Heart left ventricle (tissue), 16 donors: Measurements from ENCODE around the gene FBXO41. TPM values are rescaled to one million over a fixed set of nuclear protein-coding genes. Genes with fewer than 3 reads are reported as not detected.

Source experiments
- ATAC-seq, 4 donors: fragments of 200-7000 bp; cut with Tn5 transposase; one replicate each; pipeline ENCODE4 v1.9.1; 2020 to 2022; ENCODE audit warnings: moderate library complexity in 4 of 4, mild to moderate bottlenecking in 3 of 4, moderate number of reproducible peaks in 1 of 4
- DNase-seq, 5 donors: peaks; one replicate each; pipeline ENCODE4 v3.0.0-alpha.2; 2020
- H3K27ac ChIP-seq, 12 donors: fragments of 200-600 bp; sonication (generic) in 4 of 12; one replicate each; pipeline versions ENCODE4 v1.5.0 to v1.8.0; 2016 to 2022; ENCODE audit warnings: mild to moderate bottlenecking in 2 of 12
- H3K27me3 ChIP-seq, 9 donors: fragments of 200-600 bp; sonication (generic) in 2 of 9; one replicate each; pipeline versions ENCODE4 v1.5.1 to v1.8.0; 2016 to 2022; ENCODE audit warnings: mild to moderate bottlenecking in 3 of 9
- H3K36me3 ChIP-seq, 9 donors: fragments of 200-600 bp; sonication (generic) in 2 of 9; one replicate each; pipeline versions ENCODE4 v1.5.0 to v1.8.0; 2018 to 2022; ENCODE audit warnings: mild to moderate bottlenecking in 2 of 9
- H3K4me1 ChIP-seq, 12 donors: fragments of 200-600 bp; sonication (generic) in 4 of 12; one replicate each; pipeline versions ENCODE4 v1.5.0 to v1.8.0; 2016 to 2022; ENCODE audit warnings: mild to moderate bottlenecking in 3 of 12
- H3K4me3 ChIP-seq, 12 donors: fragments of 200-600 bp; sonication (generic) in 4 of 12; one replicate each; pipeline versions ENCODE4 v1.5.0 to v1.8.0; 2017 to 2022; ENCODE audit warnings: mild to moderate bottlenecking in 9 of 12, moderate library complexity in 4 of 12
- H3K9me3 ChIP-seq, 12 donors: fragments of 200-600 bp; sonication (generic) in 4 of 12; one replicate each; pipeline versions ENCODE4 v1.5.0 to v1.8.0; 2016 to 2022; ENCODE audit warnings: mild to moderate bottlenecking in 1 of 12
- CTCF ChIP-seq, 12 donors: fragments of 200-600 bp; sonication (generic) in 4 of 12; IDR thresholded peaks; one replicate each; pipeline versions ENCODE4 v1.5.0 to v1.8.0; 2018 to 2022; ENCODE audit warnings: antibody characterized with exemption in 12 of 12, mild to moderate bottlenecking in 5 of 12
- POLR2A ChIP-seq, 2 donors: fragments of 450-650 bp; IDR thresholded peaks; one replicate each; pipeline ENCODE4 v1.6.1; 2017; ENCODE audit warnings: antibody characterized with exemption in 2 of 2, mild to moderate bottlenecking in 2 of 2, moderate library complexity in 2 of 2
- WGBS, 4 donors: extraction: QIAGEN DNeasy Blood & Tissue Kit in 2 of 4; methylation state at CpG; one replicate each; pipeline versions ENCODE4 v1.1.5 to v1.1.7; 2013 to 2018; 5-methylcytosine and 5-hydroxymethylcytosine counted together
- intact Hi-C, 10 donors: fragments of 100-400 bp; cut with DNase I; formaldehyde crosslinking; loops; one replicate each; pipeline versions ENCODE4 v1.11.1 to v1.14.2; 2022
- polyA plus RNA-seq, 2 donors: library from polyadenylated mRNA; stranded (reverse); fragments of 200-250 nt; gene quantifications; one replicate each; pipeline ENCODE4 v1.2.3, GENCODE V29; 2013
- total RNA-seq, 9 donors: library from RNA; depleted of rRNA in 2 of 9; stranded (reverse); fragments of >200 nt in 2 of 9; fragmentation: NEBNext Ultra II Directional in 3 of 9; extraction: Animal tissue kit (Norgen Biotek cat#: 25700) in 3 of 9; gene quantifications; one replicate each; pipeline versions ENCODE4 v1.1.0 to v1.2.4, GENCODE V29; 2016 to 2023
- donor health status: ischemic (EF 13 %, LVEDD 7.1; RV severe dilation, severe dysfunction).
- donor health status: healthy with polysubstance abuse.
- donor health status: DM: no; HTN: yes; CAD: no.
- donor health status: DM: no; HTN: no; CAD: no.
- donor health status: ischemic (EF 25% LVEDD 6.9; RV normal size, moderate dysfunction).
- donor health status: ischemic (EF 25% LVEDD 5.7; RV mildly dilated, moderate dysfunction).
- donor health status: healthy.
- donor health status: DM: yes; HTN: yes; CAD: no.
- donor health status: ischemic (EF 35%, LVEDD 5.7; RV mildly dilated, moderate dysfunction).
- donor health status: nonischemic (EF 11% LVEDD 7.7; RV severe dilation, severe dysfunction).
- donor health status: DM: yes; HTN: yes; CAD: no.
- donor health status: PGD.
- donor health status: ischemic (EF 29% LVEDD 5.4; RV normal size, mild dysfunction).
- donor health status: nonischemic (EF 23%, LVEDD 6.1; RV moderate dilation, normal function).

Gene FBXO41
- total and polyA plus RNA-seq, 11 donors: 0.21 to 3.6 (median 0.57) TPM

DNA sequence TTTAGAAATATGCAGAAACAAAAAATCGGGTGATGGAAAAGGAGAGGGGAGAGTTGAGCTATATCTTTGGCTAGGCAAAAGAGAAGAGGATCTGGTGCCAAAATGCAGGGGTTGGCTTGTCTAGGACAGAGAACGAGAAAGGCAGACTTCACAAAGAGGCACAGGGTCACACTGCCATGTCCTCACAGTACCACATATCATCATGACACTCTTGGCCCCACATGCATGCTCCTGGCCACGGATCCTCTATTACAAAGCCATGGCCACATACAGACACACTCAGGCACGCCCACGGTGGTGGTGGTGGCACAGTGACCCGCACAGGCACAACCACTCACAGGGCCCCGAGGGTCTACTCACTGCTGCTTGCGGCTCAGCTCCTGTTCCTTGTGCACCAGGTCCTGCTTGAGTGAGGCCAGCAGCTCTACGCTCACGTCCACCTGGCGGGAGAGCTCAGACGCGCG is 15.9 kb downstream of the FBXO41 start:
- intact Hi-C loops: no loop called here
- Histone ChIP-seq H3K4me3 (peak overlapping the region in 2 of 12 donors; percentile 10 to 24), H3K4me1 (peaks cover 0 to 14% (median 3%) of the 10 kb centered on the region in 12 donors), H3K27me3 (peaks cover 10 to 54% (median 33%) of the 10 kb centered on the region in 9 donors), H3K27ac (no peak overlapping the region), H3K9me3 (peaks cover 0 to under 1% (median 0%) of the 10 kb centered on the region in 12 donors), H3K36me3 (no peaks in the 10 kb centered on the region)
- TF ChIP-seq CTCF (IDR thresholded peaks at IDR 0.05): no peak
- TF ChIP-seq POLR2A (IDR thresholded peaks at IDR 0.05): no peak
- no peak for ATAC-seq
- WGBS, 4 donors: 32 to 44% (median 36%) methylated on average over 11 to 14 of the region's 14 CpGs
- no peak for DNase-seq

GRCh38 chr2:73267008-73267407 is 17.3 kb downstream of the FBXO41 start:
- Histone ChIP-seq H3K27me3 (peaks cover 10 to 54% (median 33%) of the 10 kb centered on the region in 9 donors), H3K27ac (no peak overlapping the region), H3K9me3 (no peaks in the 10 kb centered on the region), H3K36me3 (no peaks in the 10 kb centered on the region), H3K4me1 (peaks cover 0 to 14% (median 3%) of the 10 kb centered on the region in 12 donors), H3K4me3 (no peak overlapping the region)
- ATAC-seq (no peak), DNase-seq (no peak)
- WGBS, 4 donors: 95 to 97% (median 96%) methylated on average over 4 of the region's 4 CpGs
- intact Hi-C loops: no loop called here
- no peak for TF ChIP-seq POLR2A (IDR thresholded peaks at IDR 0.05)
- TF ChIP-seq CTCF (IDR thresholded peaks at IDR 0.05): no peak

DNA sequence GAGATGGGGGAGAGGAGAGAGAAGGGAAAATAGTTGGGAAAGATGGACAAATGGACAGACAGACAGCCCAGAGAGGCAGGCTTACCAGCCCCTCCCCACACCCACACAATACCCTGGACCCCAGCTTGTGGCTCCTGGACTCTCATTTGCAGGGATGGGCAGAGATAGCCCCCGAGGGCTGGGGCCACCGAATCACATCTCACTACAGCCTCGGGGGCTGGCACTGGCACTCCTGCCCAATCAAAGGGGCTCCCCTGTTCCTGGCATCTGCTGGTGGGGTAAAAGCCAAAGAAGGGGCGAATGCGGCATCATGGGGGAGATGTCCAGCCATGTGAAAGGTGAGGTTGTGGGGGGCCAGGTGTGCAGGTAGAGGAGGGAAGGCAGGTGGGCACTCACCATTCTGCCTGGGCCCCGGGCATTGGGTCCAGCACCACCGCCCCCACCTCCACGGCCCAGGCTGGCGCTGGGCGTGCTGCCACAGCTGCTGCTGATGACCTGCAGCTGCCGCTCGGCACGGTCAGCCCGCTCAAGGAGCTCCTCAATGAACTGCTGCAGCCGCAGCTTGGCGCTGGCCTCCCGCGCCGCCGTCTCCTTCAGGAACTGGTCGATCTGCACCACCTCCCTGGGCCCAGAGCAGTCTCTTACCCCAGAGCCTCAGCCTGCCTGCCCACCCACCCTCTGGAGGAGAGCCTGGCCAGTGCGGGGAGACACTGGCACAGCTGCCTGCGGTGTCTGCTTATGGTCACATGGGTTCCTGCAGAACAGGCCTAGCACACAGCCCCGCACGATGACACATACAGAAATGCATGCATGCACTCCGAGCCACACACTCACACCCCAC is 18.0 kb downstream of the FBXO41 start:
- Histone ChIP-seq H3K4me1 (peaks cover 0 to 14% (median 3%) of the 10 kb centered on the region in 12 donors), H3K27ac (no peak overlapping the region), H3K36me3 (no peaks in the 10 kb centered on the region), H3K4me3 (no peak overlapping the region), H3K9me3 (no peaks in the 10 kb centered on the region), H3K27me3 (peaks cover 10 to 54% (median 33%) of the 10 kb centered on the region in 9 donors)
- 84 to 87% (median 86%) methylated on average over 22 to 26 of the region's 26 CpGs for WGBS, 4 donors
- DNase-seq (no peak), ATAC-seq (no peak)
- no peak for TF ChIP-seq POLR2A (IDR thresholded peaks at IDR 0.05)
- no peak for TF ChIP-seq CTCF (IDR thresholded peaks at IDR 0.05)
- intact Hi-C loops: no loop called here

DNA sequence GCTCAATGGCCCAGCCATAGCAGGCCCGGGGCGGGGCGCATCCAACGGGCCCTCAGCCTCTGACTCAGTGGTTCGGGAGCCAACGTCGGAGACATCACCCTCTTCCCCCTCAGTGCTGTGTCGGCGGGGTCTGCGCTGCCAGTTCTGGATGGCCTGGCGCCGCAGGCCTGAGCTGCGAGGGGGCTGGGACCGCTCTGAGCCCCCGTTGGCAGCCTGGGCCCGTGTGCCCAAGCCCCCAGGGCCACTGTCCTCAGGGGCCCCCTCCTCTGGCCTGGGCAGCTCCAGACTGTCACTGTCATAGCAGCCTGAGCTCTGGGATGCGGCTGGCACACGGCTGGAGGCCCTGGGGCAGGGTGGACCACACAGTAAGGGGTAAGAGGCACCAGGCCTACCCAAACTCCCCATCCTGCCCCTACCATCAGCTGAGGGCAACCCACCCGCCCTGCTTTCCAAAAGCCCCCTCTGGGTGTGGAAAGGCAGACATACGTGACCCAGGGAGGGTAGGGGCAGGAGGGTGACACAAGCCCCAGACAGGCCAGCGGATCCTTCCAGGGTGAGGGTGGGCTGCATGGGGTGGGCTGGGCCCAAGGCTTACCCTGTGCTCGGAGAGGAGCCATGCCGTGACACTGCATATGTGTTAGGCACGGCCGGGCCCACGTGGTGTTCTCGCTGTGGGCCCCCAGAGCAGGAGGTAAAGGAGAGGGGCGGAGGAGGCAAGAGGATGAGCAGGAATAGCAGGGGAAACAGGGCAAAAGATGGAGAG is 18.8 kb downstream of the FBXO41 start:
- ATAC-seq: no peak
- no peaks in the 10 kb centered on the region for H3K9me3 ChIP-seq
- H3K4me1 ChIP-seq: peaks cover 0 to 14% (median 3%) of the 10 kb centered on the region in 12 donors
- intact Hi-C loops: no loop called here
- no peaks in the 10 kb centered on the region for H3K36me3 ChIP-seq
- no peak for DNase-seq
- 83 to 90% (median 87%) methylated on average over 12 to 28 of the region's 28 CpGs for WGBS, 4 donors
- TF ChIP-seq POLR2A (IDR thresholded peaks at IDR 0.05) (no peak), CTCF (IDR thresholded peaks at IDR 0.05) (no peak)
- no peak overlapping the region for H3K27ac ChIP-seq
- no peak overlapping the region for H3K4me3 ChIP-seq
- peaks cover 10 to 50% (median 33%) of the 10 kb centered on the region in 9 donors for H3K27me3 ChIP-seq
